Measurements from ENCODE around the gene ENTPD7. TPM values are rescaled to one million over a fixed set of nuclear protein-coding genes. Genes with fewer than 3 reads are reported as not detected.

Gene ENTPD7
- total and polyA plus RNA-seq, 2 donors (not counting 1 experiment from before 2014, with no cell fraction given), result 0.75 to 6.2 TPM

DNA sequence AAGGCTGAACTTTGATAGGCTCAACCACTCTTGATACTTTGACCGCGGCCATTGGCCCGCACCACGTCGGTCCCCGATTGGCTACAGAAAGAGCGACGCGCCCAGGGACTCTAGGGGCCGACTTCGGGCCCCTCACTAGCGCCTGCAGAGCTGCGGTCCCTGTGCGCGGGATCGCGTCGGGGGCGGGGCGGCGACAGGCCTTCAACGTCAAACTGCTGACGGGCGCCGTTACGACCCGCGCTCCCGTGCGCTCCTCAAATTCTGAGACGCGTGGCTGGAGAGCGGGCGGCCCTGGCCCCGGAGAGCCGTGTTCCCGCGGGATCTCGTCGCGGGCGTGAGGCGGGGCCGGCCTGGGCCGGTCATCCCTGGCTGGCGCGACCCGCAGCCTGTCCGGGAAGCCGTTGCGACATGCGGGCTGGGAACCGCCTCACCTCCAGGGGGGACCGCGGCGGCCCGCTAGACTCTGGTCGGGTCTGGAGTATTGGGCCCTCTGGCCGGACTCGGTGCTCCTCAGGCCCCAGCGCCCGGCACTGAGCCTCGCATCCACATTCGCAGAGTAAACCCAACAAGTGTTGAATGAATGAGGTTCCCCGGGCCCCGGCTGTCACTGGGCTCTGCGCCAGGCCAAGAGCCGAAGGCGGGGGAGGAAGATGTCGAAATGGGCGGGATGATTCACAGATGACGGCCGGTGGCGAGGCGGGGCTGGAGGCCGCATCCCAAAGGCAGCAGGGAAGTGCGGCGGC is 38.4 kb upstream of the ENTPD7 start:
- Histone ChIP-seq H3K9ac (ENCODE audit: low read length) (peak overlapping the region; percentile 95), H3K9me3 (ENCODE audit: control extremely low read depth in 1 of 3, control insufficient read depth in 2 of 3, insufficient read depth in 1 of 3, low read length in 2 of 3) (no peaks in the 10 kb centered on the region), H3K4me2 (replicated peaks; ENCODE audit: low read depth, low read length, poor library complexity, severe bottlenecking) (peak overlapping the region; percentile 90), H3K4me3 (ENCODE audit: control extremely low read depth in 1 of 5, extremely low read depth in 1 of 5, insufficient read depth in 1 of 5, low read depth in 2 of 5, low read length in 4 of 5) (peak overlapping the region; percentile 57 to 88 (median 76)), H3K27ac (ENCODE audit: low read length in 2 of 2) (peak overlapping the region; percentile 95 to 96), H3K27me3 (replicated peaks in 1 of 4; ENCODE audit: control extremely low read depth in 1 of 4, control insufficient read depth in 3 of 4, insufficient read depth in 4 of 4, low read length in 3 of 4) (no peaks in the 10 kb centered on the region), H3K79me2 (ENCODE audit: control insufficient read depth, insufficient read depth, low read length) (peaks cover 32% of the 10 kb centered on the region), H2AFZ (ENCODE audit: insufficient read depth, low read depth, low read length, poor library complexity, severe bottlenecking) (peak overlapping the region; percentile 89), H4K20me1 (ENCODE audit: control insufficient read depth, insufficient read depth, low read length, poor library complexity, severe bottlenecking) (peaks cover 10% of the 10 kb centered on the region), H3K36me3 (replicated peaks in 1 of 2; ENCODE audit: control extremely low read depth in 1 of 2, control insufficient read depth in 1 of 2, extremely low read depth in 1 of 2, insufficient read depth in 2 of 2, low read length in 1 of 2) (no peaks in the 10 kb centered on the region), H3K4me1 (ENCODE audit: control insufficient read depth in 2 of 2, insufficient read depth in 2 of 2, low read length in 2 of 2) (peaks cover 30 to 35% of the 10 kb centered on the region in 2 donors)
- H3K4me1 Mint-ChIP-seq, result peaks cover 45% of the 10 kb centered on the region
- ATAC-seq (ENCODE audit: low read depth) (peak; percentile 83), DNase-seq (no peak)
- under 1% methylated on average over 78 of the region's 78 CpGs for whole genome bisulfite sequencing (ENCODE audit: insufficient coverage)
- H3K27ac Mint-ChIP-seq, result peak overlapping the region; percentile 90
- peak overlapping the region; percentile 81 for H3K4me3 Mint-ChIP-seq
- TF ChIP-seq, protein P1, sequence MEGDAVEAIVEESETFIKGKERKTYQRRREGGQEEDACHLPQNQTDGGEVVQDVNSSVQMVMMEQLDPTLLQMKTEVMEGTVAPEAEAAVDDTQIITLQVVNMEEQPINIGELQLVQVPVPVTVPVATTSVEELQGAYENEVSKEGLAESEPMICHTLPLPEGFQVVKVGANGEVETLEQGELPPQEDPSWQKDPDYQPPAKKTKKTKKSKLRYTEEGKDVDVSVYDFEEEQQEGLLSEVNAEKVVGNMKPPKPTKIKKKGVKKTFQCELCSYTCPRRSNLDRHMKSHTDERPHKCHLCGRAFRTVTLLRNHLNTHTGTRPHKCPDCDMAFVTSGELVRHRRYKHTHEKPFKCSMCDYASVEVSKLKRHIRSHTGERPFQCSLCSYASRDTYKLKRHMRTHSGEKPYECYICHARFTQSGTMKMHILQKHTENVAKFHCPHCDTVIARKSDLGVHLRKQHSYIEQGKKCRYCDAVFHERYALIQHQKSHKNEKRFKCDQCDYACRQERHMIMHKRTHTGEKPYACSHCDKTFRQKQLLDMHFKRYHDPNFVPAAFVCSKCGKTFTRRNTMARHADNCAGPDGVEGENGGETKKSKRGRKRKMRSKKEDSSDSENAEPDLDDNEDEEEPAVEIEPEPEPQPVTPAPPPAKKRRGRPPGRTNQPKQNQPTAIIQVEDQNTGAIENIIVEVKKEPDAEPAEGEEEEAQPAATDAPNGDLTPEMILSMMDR (IDR thresholded peaks at IDR 0.05), result no peak
- no peak for TF ChIP-seq EZH2 (IDR thresholded peaks at IDR 0.05; ENCODE audit: borderline replicate concordance, insufficient read depth, low read depth, low read length, poor library complexity, severe bottlenecking)
- intact Hi-C loops (cut with micrococcal nuclease), result loop anchor here (1.0 to 5.0 kb wide), 8 partner anchors 9 to 1884 kb away; partner anchors contain the start of genes COX15, CUTC, ENTPD7 and GOT1
- ChIA-PET CTCF (interaction anchor here (0.6 to 15.3 kb wide), 4 partner anchors 9 to 184 kb away, joined by 4 to 353 read pairs (median 14); no protein-coding TSS in a partner anchor), POLR2A (interaction anchor here (0.6 to 2.3 kb wide), 7 partner anchors 38 to 190 kb away, joined by 3 to 12 read pairs (median 5); partner anchors contain the start of genes COX15, CUTC, ENTPD7 and GOT1)
- no peaks in the 10 kb centered on the region for H3K9me3 Mint-ChIP-seq (ENCODE audit: insufficient read depth)
- H3K27me3 Mint-ChIP-seq, result no peaks in the 10 kb centered on the region

Measured in B cell (primary cell).